GM21381 (cell line): Measurements from ENCODE around the gene MEX3C.

ENCODE experiments used
- ATAC-seq: cut with Tn5 transposase; IDR thresholded peaks from one replicate; pipeline ENCODE4 v1.9.1; 2021; ENCODE audit warnings: mild to moderate bottlenecking, moderate library complexity; ENCODE audit not compliant: unreplicated experiment

The MEX3C gene

DNA sequence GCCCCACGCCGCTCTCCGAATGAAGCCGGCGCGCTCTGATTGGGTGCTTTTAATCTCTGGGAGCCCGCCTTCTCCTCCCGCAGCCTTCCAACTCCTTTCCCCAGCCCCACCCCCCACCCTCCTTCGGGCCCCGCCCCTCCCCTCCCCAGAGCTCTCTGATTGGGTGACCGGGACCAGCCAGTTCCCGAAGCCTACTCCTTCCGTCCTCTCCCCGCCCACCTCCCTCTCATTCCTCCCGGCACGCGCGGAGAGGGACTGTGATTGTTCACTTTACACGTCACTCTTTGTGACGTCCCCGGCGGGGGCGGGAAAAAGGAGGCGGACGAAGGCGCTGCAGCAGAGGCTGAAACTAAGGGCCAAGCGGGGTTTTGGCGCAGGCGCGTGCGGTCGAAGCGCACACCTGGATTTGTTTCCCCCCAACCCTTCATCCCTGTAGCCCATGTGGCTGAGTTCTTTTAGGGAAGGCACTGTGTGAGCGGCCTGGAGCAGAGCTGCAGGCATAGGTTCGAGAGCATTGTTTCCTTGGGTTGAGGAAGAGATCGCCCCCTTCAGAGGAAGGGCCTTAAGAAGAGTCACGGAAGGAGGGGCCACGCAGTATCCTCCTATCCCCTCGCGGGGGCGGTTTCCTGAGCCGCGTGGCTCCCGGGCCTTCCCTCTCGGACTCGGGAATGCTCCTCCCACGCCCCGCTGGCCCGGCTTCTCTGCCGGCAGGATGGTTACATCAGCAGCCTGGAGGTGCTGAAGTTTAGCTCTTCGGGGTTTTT lies at the start of gene MEX3C:
Gene MEX3C, minus strand, starts transcription at position 21 of the 764 bp plus-strand sequence. CDS start 361 bp downstream, outside the sequence.
- peak; percentile 75 for ATAC-seq

DNA sequence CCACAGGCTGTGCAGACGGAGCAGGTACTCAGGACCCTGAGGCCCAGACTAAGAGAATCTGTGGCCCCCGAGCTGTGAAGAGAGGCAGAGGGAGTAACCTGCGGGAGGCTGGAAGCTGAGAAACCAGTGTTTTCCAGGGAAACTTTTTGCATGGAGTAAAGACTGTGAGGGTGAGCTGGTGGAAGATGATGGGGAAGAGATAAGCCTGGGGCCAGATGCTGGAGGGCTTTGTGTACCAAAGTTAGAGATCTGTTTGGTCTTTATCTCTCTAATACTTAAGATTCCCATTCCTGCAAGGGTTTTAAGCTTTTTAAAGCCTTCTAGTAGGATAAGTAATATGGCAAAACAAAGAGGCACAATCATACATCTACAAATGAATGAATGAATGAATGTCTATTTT lies 43.7 kb upstream of the MEX3C start:
- no peak for ATAC-seq

DNA sequence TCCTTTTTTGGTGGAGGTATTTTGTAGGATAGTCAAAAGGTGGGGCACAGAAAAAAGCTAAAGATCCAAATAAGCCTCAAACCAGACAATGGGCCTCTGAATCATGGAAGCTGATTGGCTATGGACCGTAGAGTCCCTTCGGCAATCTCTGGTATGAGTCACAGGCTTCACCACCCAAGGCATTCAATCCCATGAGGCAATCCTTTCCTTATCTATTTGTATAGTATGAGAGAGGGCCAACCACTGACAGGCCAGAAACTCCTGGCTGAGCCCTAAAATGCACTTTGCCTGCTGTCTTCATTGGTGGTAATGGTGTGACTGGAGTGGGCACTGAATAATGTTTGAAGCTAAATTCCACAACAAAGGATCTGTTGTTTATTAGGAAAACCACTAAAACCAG lies 38.7 kb upstream of the MEX3C start:
- no peak for ATAC-seq

GRCh38 chr18:51235009-51235789 lies 37.7 kb upstream of the MEX3C start:
- ATAC-seq: peak; percentile 76

GRCh38 chr18:51234117-51235008 lies 36.9 kb upstream of the MEX3C start:
- no peak for ATAC-seq

DNA sequence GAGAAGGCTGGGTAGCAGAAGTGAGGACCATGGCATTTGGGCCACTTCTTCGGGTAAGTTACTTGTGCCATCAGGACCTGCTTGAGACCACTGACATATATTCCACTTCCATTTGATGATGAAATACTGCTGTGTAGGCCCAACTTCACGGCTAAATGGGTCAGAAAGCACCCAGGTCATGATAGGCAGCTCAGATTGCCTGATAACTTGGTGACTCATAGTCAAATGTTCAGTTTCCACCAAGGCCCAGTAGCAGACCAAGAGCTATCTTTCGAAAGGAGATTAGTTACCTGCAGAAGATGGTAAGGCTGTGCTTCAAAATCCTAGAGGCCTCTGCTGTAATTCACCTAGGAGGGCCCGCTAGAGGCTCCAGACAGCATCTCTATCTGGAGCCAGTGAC lies 31.8 kb upstream of the MEX3C start:
- no peak for ATAC-seq

GRCh38 chr18:51227660-51228059 lies 30.2 kb upstream of the MEX3C start:
- ATAC-seq: no peak

- no peak for ATAC-seq
These were observed 29.3 kb upstream of the MEX3C start for GRCh38 chr18:51226587-51227350.

GRCh38 chr18:51226068-51226467 lies 28.6 kb upstream of the MEX3C start:
- ATAC-seq: no peak

DNA sequence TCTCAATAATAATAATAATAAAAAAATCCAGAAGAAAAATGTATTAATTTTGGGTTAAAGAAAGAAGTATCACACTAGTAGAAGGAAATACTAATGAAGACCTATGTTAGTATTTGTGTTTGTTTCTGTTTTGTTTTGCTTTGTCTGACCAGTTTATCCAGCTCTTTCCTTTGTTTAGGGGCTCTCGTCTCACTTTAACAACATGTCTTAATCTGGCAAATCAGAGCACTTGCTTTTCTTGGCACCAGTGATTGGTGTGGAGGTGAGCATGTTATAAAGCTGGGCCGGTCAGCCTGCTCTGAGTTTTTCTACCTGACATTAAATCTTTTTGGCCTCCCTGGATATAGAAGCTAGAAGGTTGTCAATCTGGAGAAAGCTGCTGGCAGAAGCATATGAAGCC lies 15.1 kb upstream of the MEX3C start:
- ATAC-seq: no peak

- ATAC-seq: peak; percentile 99
These were observed 14.1 kb upstream of the MEX3C start for GRCh38 chr18:51211552-51211951.

- peak; percentile 8 for ATAC-seq
These were observed 445 bp downstream of the MEX3C start for GRCh38 chr18:51196811-51197660.

GRCh38 chr18:51196118-51196810 lies 1.2 kb downstream of the MEX3C start:
- peak; percentile 1 for ATAC-seq

DNA sequence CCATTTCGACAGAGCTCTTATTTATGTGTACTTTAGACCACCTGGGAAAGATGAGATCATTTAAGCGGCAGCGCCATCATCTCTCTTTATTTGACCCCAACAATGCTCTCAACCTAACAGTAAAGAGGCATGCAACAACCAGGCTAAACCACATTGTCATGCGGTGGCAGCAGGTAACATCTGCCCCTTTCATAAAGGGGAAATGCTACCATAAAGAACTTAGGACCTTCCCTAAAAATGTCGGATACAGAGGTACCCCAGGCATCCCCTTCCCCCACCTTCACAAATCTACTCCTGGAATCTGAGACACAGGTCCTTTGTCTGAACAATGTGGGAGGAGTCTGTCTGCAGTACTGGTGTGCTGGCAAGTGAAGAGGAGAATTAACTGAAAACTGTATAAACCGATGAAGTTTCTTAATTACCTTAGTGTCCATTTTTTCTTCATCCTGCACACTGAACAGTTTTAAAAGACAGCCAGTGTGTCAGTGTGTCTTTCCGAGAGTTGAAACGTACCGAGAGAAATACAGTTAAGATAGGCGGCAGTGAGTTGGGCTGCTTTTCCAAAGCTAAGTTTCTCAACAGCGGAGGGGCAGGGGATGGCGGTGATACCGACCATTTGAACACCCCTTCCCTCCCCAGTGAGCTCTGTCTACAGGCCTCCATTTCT lies 1.9 kb downstream of the MEX3C start:
- no peak for ATAC-seq

DNA sequence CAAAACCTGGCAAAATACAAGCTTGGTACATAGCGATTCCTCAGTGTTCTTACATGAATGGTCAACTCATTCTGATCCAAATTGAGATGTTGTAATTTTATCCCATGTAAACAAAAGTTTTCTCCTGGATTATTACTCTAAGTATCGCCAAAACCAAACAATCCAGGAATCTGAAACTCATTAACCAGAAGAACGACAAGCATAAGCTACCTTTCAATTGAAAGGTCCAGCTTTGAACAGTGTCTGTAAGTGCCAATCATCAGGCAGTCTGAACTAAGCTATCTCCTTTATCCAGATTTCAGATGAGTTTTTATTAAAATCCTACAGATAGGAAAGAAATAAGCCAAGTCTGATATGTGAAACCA lies 2.4 kb downstream of the MEX3C start:
- ATAC-seq: no peak

DNA sequence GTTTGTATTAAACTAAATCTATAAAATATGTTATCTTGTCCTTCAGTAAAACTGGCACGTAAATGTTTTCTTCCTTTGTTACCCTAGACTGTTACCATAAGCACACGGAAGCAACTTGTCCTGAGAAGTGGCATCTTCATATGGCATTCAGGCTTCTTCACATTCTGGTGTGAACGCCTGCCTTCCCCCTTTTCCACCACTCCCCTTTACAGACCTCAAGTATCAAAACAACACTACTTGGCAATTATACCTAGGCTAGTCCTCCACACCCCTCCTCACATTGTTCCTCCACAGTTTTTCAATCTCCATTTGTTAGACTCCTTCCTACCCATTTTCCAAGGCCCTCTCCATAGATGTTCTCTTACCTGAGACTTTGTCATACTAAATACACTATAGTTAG lies 2.9 kb downstream of the MEX3C start:
- no peak for ATAC-seq

- no peak for ATAC-seq
These were observed 3.7 kb downstream of the MEX3C start for GRCh38 chr18:51193621-51194287.

- no peak for ATAC-seq
These were observed 4.8 kb downstream of the MEX3C start for GRCh38 chr18:51192696-51193095.
